HG02884 (cell line): ENCODE results near the gene NRTN.
"Not testable (repeated sequence)": the region's sequence is repeated elsewhere in the genome, so short reads cannot be mapped to it uniquely, and the experiment has no call there.

Experiments
- ATAC-seq: cut with Tn5 transposase; IDR thresholded peaks from one replicate; pipeline ENCODE4 v1.9.1; 2021; ENCODE audit warnings: mild to moderate bottlenecking, moderate library complexity; ENCODE audit not compliant: unreplicated experiment

The NRTN gene

GRCh38 chr19:5864725-5865486, 60.0 kb downstream of the NRTN start:
- no peak for ATAC-seq

GRCh38 chr19:5865772-5866171, 60.9 kb downstream of the NRTN start:
- no peak for ATAC-seq

- no peak for ATAC-seq
These were observed 62.6 kb downstream of the NRTN start for GRCh38 chr19:5867201-5868136.

GRCh38 chr19:5870986-5871394, 66.1 kb downstream of the NRTN start:
- no peak for ATAC-seq

- ATAC-seq = no peak
These were observed 68.8 kb downstream of the NRTN start for GRCh38 chr19:5873617-5874199.

GRCh38 chr19:5874496-5874895, 69.6 kb downstream of the NRTN start:
- ATAC-seq = not testable (repeated sequence)

- ATAC-seq = no peak
These were observed 72.6 kb downstream of the NRTN start for GRCh38 chr19:5877427-5877826.

- no peak for ATAC-seq
These were observed 73.0 kb downstream of the NRTN start for GRCh38 chr19:5877882-5878281.
